ENCODE data around the gene TMEM86B.

The TMEM86B gene, protein sequence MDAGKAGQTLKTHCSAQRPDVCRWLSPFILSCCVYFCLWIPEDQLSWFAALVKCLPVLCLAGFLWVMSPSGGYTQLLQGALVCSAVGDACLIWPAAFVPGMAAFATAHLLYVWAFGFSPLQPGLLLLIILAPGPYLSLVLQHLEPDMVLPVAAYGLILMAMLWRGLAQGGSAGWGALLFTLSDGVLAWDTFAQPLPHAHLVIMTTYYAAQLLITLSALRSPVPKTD

DNA sequence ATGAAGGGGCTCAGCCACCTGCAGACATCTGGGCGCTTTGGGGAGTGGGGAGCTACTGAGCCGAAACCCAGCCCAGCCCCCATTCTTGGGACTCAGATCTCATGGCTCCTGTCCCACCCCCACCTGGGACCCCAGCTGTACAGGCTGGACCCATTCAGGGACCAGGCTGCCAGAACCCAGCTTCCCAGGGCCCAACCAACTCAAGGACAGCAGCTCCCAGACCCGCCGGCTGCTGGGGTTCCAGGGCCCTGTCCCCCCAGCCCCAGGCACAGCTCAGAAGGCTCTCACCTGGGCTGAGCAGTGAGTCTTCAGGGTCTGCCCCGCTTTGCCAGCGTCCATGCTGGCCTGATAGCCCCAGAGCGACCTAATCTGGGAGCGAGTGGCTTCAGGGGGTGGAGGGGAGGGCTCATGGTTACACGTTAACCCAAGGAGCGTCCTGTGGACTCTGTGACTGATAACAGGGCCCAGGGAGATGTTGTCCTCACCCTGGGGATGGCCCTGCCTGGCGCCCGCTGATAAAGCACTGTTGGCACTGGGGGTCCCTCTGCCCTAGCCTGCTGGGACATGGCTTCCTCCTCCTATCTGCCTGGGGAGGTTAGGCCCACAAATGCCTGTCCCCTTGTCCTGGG, at the start of gene TMEM86B:
Gene TMEM86B (minus strand): TSS at position 361 of the 629 bp plus-strand sequence. CDS start 22 bp downstream, at position 339.
- no peak for DNase-seq

DNA sequence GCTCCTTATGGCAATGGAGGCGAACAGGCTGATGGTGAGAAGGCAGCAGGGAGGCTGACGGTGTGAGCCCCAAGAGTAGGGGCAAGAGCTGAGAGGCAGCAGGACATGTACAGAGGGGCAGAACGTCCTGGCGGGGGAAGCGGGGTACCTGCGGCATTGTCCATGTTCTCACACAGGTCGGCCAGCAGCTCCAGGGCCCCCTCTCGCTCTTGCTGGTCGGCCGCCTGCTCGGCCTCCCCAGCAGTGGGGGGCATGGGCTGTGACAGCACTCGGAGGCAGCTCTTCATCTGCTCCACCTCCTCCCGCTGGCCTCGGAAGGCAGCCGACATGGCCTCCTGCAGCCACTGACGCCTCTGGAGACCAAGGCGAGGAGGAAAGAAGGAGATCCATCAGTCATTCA, 48.9 kb upstream of the TMEM86B start:
- no peak for DNase-seq

DNA sequence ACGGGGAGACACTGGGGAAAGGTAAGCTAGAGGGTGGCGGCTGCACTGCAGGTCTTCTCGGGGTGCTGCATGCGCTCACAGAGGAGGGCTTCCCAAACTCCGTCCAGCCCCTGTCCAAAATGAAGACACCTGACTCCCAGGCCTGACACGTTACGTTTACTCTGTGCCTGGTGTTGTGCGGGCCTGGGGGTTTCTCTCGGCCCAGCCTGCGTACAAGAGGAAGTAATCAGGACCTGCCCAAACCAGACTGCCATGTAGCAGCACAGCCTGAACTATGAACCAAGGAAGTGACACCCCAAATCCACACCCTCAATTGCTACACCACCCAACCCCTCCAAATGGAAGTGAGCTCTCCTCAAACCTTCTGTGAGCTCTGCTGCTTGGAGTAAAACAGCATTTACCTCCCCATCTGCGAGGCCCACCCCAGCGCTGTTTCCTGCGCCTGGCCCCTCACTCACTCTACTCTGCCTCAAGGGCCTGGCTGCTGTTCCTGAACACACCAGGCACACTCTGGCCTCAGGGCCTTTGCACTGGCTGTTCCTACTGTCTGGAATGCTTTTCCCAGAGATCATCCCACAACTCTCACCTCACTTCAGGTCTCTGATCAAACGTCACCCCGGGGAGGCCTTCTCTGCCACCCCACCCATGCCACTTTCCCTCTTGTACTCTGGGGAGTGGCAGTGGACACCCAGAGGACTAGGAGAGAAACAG, 48.3 kb upstream of the TMEM86B start:
- no peak for DNase-seq

DNA sequence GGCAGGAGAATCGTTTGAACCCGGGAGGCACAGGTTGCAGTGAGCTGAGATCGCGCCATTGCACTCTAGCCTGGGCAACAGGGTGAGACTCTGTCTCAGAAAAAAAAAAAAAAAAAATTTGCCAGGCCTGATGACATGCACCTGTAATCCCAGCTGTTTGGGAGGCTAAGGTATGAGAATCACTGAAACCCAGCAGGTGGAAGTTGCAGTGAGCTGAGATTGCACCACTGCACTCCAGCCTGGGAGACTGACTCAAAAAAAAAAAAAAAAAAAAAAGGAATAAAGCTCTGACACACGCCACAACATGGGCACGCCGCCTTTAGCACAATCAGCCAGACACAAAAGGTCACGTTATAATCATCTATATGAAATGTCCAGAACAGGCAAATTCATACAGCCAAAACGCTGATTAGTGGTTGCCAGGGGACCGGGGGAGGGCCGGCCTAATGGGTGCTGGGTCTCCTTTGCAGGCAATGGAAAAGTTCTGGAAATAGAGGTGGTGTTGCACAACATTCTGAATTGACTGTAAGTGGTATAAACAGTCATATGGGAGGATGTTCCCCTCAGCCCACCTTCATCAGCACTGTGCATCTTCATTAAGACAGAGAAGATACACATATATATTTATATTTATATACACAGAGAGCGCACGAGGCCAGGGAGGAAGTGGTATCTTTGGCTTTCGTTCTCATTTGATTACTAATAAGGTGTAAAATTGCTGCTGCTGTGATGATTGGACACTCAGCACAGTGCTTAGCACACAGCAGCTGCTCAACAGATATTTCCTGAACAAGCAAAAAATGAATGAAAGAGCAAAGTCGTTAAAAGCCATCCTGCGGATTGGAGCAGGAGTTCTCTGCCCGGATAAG, 47.5 kb upstream of the TMEM86B start:
- DNase-seq = no peak

DNA sequence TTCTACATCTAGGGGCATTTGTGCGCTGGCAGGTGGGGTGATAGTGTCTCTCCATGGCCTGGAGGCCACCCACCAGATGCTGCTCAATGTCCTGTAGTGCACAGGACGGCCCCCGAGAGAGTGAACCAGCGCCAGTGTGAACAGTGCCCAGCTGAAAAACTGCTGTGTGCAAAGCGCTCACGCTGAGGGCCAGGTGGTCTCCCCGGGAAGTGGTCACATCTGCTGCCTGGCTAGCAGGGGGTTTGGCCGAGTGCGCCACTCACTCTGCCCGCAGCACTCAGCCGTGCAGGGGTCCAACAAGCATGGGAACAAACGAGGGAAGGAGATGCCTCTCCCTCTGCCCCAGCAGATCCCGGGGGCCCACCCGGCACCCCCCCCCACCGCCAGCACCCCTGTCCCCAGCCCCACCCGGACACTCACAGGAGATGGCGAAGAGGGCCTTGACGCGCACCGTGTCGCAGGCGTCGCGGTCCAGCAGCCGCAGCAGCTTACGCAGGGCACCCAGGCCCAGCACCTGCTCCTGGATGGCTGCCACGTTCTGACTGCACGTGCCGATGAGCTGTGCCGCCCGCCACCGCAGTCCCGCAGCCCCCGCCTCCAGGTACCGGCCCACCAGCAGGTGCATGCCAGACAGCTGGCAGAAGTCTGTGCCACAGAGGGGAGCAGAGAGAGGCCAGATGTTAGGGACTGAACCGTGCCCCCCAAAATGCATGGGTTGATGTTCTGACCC, 45.6 kb upstream of the TMEM86B start:
- DNase-seq = no peak

DNA sequence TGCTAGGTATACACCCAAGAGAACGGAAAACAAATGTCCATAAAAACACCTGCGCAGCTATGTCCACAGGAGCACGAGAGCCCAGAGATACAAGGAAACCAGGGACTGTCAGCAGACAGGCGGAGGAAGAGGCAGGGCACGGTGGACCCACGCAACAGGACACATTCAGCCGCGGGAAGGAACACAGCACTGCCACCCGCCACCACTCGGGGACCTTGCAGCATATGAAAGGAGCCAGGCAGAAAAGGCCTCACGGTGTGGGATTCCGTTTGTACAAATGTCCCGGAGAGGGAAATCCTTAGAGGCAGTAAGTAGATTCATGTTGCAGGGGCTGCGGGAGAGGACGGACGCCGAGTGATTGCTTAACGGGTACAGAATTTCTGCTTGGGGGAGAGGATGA, 43.6 kb upstream of the TMEM86B start:
- DNase-seq = no peak

DNA sequence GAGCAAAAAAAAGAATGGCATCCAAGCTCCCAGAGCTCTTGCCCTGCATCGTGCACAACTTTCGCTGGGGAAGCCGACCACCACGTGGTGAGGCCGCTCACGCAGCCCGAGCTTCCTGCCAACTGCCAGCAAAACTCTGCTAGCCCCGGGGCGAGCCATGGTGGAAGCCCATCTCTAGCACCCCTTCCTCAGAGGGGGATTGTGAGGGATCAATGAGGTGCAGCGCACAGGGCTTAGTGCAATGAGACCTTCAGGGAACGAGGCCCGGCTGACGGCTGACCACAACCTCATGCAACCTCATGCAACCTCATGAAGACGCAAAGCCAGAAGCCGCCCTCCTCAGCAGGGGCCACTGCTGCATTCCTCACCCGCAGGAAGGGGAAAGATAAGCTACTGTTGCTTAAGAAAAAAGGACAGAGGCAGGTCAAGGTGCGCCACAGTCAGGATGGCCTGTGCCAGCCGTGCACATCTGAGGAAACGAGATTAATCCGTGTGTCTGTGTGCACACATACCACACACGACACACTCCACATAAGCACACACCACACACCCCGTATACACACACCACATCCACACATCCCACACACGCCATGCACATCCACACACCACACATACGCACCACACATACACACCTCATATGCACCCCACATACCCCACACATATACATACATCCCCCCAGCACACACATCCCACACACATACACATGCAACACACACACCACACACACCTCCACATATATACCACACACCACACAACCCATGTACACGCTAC, 41.8 kb upstream of the TMEM86B start:
- no peak for DNase-seq

DNA sequence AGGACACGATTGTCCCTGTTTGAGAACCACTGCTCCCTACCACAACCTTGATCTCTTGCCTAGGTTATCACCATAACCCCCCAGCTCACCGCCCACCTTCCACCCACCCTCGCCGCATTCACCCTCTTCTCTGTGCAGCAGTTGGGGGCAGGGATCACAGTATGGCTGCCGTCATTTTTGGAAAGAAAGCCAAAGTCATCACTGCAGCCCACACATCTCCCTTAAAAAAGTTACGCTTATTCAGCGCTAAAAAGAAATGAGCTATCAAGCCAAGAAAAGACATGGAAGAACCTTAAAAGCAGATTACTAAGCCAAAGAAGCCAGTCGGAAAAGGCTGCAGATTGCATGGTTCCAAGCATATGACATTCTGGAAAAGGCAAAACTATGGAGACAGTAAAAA, 40.7 kb upstream of the TMEM86B start:
- DNase-seq = no peak

DNA sequence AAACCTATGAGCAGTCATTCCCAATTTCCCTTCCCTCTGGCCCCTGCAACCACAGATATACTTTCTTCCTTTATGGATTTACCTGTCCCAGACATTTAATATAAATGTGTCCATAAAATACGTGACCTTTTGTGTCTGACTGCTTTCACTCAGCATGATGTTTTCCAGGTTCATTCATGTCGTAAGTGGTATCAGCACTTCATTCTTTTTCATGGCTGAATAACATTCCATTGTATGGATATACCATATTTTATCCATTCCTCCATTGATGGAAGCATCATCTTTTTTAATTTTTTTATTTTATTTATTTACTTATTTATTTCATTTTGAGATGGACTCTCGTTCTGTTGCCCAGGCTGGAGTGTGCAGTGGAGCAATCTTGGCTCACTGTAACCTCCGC, 38.3 kb upstream of the TMEM86B start:
- DNase-seq = no peak

DNA sequence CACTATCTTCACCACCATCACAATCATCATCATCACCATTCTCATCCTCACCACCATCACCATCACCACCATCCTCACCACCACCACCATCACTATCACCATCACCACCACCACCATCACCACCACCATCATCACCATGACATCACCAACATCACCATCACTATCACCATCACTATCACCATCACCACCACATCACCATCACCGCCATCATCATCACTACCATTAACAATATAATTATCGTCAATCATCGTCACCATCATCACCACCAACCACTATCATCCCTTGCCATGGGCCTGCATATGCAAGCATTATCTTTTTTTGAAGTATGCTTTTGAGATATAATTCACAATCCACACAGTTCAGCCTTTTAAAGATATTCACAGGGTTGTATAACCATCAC, 37.8 kb upstream of the TMEM86B start:
- no peak for DNase-seq

DNA sequence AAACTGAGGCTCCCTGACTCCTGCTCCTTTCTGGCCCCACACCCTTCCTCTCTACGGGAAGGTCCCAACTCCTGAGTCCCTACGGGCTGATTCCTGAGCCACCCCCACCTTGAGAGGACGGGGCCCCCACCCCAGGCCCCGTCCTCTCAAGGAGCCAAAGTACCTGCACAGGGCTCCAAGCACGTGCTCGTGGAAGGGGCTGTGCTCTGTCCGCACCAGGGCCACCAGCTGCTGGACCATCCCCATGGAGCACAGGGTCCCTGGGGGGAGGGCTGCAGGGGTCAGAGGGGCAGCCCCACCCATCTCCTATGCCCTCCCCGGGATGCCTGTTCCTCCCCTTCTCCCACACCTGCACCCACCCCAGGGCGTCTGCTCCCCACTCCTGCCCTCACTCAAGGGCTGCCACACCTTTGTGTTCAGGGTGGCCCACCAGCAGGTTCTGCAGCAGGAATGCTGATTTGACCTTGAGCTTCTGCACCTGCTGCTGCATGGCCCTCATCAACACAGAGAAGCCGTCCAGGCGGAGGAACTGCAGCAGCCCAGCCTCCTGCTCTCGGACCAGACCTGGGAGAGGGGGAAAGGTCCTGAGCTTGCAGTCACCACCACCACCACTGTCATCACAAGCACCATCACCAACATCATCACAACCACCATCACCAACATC, 37.3 kb upstream of the TMEM86B start:
- no peak for DNase-seq

DNA sequence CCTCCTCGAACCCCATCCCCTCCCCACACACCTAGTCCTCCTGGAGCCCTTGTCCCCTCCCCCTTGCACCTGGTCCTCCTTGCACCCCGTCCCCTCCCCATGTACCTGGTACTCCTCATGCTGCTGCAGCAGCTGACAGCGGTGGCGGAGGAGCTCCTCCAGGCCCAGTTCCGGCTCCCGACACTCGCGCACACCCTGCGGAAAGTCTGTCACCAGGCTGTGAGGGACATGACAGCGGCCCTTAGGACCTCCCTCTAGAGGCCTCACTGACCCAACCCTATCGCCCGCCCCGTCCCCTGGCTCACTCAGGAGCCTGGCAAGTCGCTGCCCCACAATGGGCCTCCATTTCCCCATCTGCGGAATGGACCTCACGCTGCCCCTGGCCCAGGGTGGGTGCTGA, 36.6 kb upstream of the TMEM86B start:
- DNase-seq = no peak

DNA sequence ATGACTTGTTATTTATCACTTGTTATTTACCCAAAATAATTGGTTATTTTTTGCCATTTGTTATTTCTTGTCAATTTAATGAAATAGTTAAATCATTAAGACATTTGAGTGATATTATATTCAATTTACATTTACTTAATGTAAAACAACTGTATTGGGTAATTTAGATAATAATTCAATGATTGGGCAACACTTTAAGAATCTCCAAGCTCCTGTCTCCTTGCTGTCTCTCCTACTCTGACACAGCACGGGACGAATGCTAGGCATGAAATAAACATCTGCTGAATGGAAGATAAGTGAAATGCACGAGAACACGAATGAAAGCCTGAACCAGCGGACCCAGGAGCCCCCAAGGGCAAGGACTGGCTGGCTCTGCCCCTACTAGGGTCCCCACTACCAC, 36.0 kb upstream of the TMEM86B start:
- DNase-seq = no peak

DNA sequence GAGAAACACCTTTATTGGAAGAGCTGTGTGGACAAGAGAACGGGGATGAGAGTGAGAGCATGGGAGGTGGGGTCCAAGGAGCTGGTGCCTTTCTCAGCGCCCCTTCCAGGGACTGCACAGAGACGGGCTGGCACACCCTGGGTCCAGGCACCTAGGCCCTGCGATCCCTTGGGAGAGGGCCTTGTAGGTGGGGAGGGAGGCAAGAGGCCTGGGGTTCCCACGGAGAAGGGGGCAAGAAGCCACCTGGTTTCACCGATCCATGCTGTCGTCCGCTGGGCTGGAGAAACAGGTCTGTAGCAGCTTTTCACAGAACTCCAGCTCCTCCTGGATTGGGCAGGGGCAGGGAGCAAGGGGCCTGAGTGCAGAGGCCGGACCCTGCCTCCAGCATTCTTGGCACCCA, 33.8 kb upstream of the TMEM86B start:
- no peak for DNase-seq

DNA sequence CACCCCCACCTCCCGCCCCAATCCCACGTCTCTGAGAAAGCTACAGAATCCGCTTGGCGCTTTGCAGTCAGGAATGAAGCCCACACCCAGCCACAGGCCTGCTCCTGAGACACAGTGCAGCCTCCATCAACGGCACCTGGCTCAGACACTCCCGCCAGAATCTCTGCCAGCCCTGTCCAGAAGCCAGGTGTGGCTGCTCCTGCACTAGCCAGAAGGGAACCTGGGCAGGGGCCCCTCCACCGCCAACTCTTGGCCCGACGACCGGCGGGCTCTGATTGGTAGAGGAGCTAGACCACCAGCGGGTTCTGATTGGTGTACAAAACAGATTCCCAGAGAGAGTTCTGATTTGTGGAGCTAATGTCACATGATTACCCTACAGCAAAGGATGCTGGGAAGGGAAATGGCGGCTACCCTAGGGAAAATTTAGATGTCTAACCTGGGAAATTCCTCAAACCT, 33.1 kb upstream of the TMEM86B start:
- DNase-seq = no peak

DNA sequence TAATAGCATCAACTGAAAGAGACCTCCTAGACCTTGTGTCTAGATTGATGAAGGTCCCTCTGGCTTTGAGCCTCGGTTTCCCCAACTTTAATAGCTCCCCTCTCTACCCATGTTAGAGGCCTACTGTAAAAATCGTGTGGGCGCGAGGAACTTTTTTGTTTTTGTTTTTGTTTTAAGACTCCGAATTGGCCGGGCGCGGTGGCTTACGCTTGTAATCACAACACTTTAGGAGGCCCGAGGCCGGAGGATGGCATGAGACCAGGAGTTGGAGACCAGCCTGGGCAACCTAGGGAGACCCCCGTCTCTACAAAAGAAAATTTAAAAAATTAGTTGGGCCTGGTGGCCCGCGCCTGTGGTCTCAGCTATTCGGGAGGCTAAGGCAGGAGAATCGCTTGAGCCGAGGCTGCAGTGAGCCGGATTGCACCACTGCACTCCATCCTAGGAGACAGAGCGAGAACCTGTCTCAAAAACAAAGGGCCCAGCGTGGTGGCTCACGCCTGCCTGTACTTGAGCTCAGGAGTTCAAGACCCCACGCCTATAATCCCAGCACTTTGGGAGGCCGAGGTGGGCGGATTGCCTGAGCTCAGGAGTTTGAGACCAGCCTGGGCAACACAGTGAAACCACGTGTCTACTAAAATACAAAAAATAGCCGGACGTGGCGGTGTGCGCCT, 31.1 kb upstream of the TMEM86B start:
- DNase-seq = peak in 1 of 4 experiments; percentile 28

DNA sequence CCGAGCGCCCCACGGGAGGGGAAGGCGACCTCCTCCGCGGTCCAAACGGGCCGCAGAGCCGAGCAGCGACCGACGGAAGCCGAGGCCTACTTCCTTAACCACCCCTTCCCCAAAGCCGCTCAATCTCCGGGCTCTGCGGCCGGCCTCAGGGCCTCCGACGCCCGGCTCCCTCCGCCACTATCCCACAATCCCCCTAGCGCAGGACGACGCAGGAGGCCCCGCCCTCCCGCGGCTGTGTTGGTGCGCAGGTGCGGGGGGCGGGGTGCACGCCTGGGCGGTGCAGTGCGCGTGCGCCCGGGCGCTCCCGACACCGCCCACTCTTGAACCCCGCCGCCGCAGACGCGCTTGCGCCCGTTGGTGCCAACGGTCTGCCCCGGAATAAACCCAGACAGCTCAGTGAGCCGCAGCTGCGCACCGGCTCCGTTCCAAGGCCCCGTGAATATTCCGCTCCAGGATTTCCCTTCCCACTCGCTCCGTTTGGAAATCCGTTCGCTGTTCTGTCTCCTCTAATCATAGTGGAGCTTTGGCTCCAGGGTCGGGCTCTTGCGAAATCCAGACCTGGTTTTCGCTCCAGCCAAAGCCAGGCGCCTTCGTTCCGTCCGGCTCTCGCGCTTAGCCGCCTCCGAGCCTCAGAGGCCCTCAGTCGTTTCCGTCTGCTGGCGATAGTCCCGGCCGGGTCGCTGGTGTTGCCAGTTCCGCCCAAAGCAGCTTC, 30.4 kb upstream of the TMEM86B start, which contains the start of gene PPP6R1:
Gene PPP6R1 (minus strand): TSS at position 190 of the 712 bp plus-strand sequence. CDS start 11,914 bp downstream, outside the sequence.
- DNase-seq = peak; percentile 88 to 96 (median 95)

DNA sequence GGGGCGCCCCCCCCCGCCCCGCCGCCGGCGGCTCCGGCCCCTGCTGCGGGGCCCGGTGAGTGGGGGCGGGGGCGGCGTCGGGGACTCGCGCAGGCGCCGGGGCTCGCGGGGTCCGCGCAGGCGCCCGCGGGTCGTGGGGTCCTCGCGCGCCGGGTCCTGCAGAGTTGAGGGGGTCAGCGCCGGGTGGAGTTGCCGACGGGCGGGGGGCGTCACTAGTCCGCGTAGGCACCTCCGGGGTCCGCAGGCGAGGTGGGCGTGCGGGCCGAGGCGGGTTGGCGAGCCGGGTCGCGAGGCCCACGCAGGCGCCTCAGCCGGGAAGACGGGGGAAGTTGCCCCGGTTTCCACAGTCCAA, 29.9 kb upstream of the TMEM86B start:
- peak in 2 of 4 experiments; percentile 45 for DNase-seq
